GM19240 (cell line): ENCODE results near the gene LZIC.

ENCODE experiments used
- DNase-seq: peaks from one replicate; pipeline ENCODE4 v3.0.0; 2011; ENCODE audit warnings: low spot score; ENCODE audit not compliant: insufficient read length

Gene LZIC

GRCh38 chr1:9886092-9886742, 57.0 kb downstream of the LZIC start:
- DNase-seq, result no peak

- no peak for DNase-seq
These were observed 58.4 kb downstream of the LZIC start for GRCh38 chr1:9884805-9885204.

GRCh38 chr1:9883585-9884449, 59.4 kb downstream of the LZIC start:
- DNase-seq, result no peak

GRCh38 chr1:9882945-9883303, 60.3 kb downstream of the LZIC start:
- DNase-seq, result no peak

GRCh38 chr1:9882296-9882944, 60.8 kb downstream of the LZIC start:
- no peak for DNase-seq

- no peak for DNase-seq
These were observed 61.3 kb downstream of the LZIC start for GRCh38 chr1:9881838-9882249.
